Esophagus (tissue), 2 donors: ENCODE measurements around the gene ELMO1. TPM values are rescaled to one million over a fixed set of nuclear protein-coding genes. Genes with fewer than 3 reads are reported as not detected.

Source experiments
- H3K27ac ChIP-seq, 2 donors: one replicate each; pipeline ENCODE4 v1.5.1; 2013; ENCODE audit warnings: low read depth in 2 of 2, mild to moderate bottlenecking in 2 of 2, inconsistent platforms in 1 of 2, low read length in 1 of 2, moderate library complexity in 1 of 2
- H3K27me3 ChIP-seq, 2 donors: one replicate each; pipeline ENCODE4 v1.6.1; 2013; ENCODE audit warnings: low read length in 2 of 2, control low read depth in 1 of 2, mild to moderate bottlenecking in 1 of 2; ENCODE audit not compliant: insufficient read depth in 2 of 2, control insufficient read depth in 1 of 2
- H3K36me3 ChIP-seq, 2 donors: one replicate each; pipeline ENCODE4 v1.6.1; 2013; ENCODE audit warnings: low read length in 1 of 2; ENCODE audit not compliant: control insufficient read depth in 2 of 2, insufficient read depth in 2 of 2
- H3K4me1 ChIP-seq, 2 donors: one replicate each; pipeline ENCODE4 v1.6.1; 2013; ENCODE audit warnings: low read length in 1 of 2; ENCODE audit not compliant: control insufficient read depth in 2 of 2, insufficient read depth in 2 of 2
- H3K4me3 ChIP-seq, 2 donors: one replicate each; pipeline ENCODE4 v1.5.1; 2013; ENCODE audit warnings: low read length in 2 of 2, mild to moderate bottlenecking in 2 of 2, low read depth in 1 of 2, moderate library complexity in 1 of 2
- H3K9me3 ChIP-seq, 2 donors: one replicate each; pipeline ENCODE4 v1.6.1; 2013; ENCODE audit warnings: mild to moderate bottlenecking in 2 of 2, low read depth in 1 of 2, low read length in 1 of 2, moderate library complexity in 1 of 2; ENCODE audit not compliant: control insufficient read depth in 2 of 2, insufficient read depth in 1 of 2
- WGBS, 2 donors: extraction: QIAGEN DNeasy Blood & Tissue Kit; methylation state at CpG; one replicate each; pipeline ENCODE4 v1.1.7; 2013; 5-methylcytosine and 5-hydroxymethylcytosine counted together
- polyA plus RNA-seq, 2 donors: library from polyadenylated mRNA; stranded (reverse); fragments of 200-250 nt; gene quantifications; one replicate each; pipeline ENCODE4 v1.2.3, GENCODE V29; 2013
- donor health status: healthy with polysubstance abuse.
- donor health status: Bipolar disorder and iron deficiency.

The ELMO1 gene
- polyA plus RNA-seq, 2 donors, result 1.5 to 2.9 TPM

DNA sequence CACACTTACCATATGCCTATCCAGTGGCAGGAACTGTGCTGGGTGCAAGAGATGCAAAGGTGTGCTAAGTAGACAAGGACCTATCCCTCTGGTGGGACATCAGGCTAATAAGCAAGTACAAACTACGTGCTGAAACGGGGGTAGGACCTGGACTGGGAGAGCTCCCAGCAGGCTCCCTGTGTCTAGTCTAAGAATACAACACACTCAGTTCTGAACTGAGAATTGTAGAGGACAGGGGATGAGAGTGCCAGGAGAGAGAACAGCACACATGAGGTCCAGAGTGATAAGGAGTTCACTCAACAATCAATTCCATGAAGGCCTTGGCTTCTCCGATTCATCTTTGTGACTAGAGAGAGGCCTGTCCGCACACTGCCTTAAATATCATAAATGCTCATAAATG, 253.7 kb downstream of the ELMO1 start:
- no peaks in the 10 kb centered on the region for H3K27me3 ChIP-seq
- WGBS, 2 donors, result 97 to 99% methylated on average over 4 of the region's 4 CpGs
- no peaks in the 10 kb centered on the region for H3K36me3 ChIP-seq
- H3K4me1 ChIP-seq, result no peaks in the 10 kb centered on the region
- H3K4me3 ChIP-seq, result no peak overlapping the region
- no peak overlapping the region for H3K27ac ChIP-seq
- H3K9me3 ChIP-seq, result no peaks in the 10 kb centered on the region

DNA sequence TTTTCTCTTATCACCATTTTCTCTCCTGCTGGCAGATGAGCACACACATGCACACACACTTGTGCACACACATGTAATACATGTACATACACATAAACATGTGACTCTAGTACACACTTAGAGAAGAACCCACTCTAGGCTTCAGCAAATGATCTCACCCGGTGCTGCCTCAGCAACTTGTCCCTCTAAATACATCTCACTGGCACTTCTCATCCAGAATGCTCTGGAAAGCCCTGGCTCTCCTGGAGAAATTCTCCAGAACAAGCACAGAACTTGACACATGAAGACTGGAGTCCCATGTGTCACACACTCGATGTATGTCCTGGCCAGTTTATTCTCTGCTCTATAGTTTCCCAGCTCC, 254.9 kb downstream of the ELMO1 start:
- Histone ChIP-seq H3K9me3 (no peaks in the 10 kb centered on the region), H3K36me3 (no peaks in the 10 kb centered on the region), H3K4me3 (no peak overlapping the region), H3K4me1 (no peaks in the 10 kb centered on the region), H3K27me3 (no peaks in the 10 kb centered on the region), H3K27ac (no peak overlapping the region)
- 81 to 83% methylated on average over 2 of the region's 2 CpGs for WGBS, 2 donors

DNA sequence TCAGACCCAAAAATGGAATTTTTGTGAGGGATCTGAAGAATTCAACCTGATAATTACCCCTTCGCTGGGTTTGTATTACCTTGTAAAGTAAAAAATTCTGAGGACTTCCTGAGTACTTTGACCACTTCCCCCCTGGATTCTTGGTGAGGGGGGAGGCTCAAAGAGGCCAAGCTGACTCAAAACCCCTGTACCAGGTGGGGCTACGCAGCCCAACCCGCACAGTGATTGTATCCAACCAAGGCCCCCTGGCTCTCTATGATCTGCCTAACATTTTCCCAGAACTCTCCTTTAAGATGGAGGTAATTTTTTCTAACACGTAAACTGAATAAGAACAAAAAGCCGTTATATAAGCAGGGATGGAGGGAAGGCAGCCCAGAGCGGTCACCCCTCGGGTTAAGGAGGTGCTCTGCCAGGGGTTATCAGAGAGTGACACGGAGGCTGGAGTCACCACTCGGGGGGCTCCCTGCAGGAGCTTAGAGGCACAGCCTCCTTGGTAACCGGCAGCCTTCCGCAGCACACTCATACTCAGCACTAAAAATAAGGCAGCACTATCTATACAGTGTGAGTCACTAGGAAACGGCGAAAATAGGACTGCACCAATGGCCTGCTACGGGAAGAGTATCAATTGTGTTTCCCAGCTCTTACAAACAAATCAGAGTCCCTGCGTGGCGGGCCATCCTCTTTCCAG, 255.4 kb downstream of the ELMO1 start:
- Histone ChIP-seq H3K4me1 (no peaks in the 10 kb centered on the region), H3K27me3 (no peaks in the 10 kb centered on the region)
- WGBS, 2 donors, result 87 to 88% methylated on average over 16 of the region's 16 CpGs

DNA sequence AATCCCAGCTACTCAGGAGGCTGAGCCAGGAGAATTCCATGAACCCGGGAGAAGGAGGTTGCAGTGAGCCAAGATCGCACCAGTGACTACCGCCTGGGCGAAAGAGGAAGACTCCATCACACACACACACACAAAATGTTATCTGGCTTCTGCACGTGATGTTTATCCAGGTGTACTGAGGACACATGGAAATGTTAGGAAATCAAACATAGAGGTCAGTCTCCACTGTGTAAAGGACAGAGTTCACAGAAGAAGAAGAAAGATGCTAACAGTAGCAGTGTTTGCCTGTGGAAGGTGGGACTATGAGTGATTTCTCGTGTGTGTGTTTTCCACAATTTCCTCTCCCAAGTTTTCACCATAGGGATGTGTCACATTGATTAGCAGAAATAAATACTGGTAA, 256.9 kb downstream of the ELMO1 start:
- Histone ChIP-seq H3K36me3 (no peaks in the 10 kb centered on the region), H3K4me1 (no peaks in the 10 kb centered on the region), H3K9me3 (no peaks in the 10 kb centered on the region), H3K27me3 (no peaks in the 10 kb centered on the region), H3K27ac (no peak overlapping the region), H3K4me3 (no peak overlapping the region)
- WGBS, 2 donors, result 80 to 93% methylated on average over 6 of the region's 6 CpGs

More for the DNA sequence above, 255.4 kb downstream of the ELMO1 start:
- no peak overlapping the region for H3K27ac ChIP-seq
- H3K9me3 ChIP-seq, result no peaks in the 10 kb centered on the region
- no peaks in the 10 kb centered on the region for H3K36me3 ChIP-seq
- no peak overlapping the region for H3K4me3 ChIP-seq

DNA sequence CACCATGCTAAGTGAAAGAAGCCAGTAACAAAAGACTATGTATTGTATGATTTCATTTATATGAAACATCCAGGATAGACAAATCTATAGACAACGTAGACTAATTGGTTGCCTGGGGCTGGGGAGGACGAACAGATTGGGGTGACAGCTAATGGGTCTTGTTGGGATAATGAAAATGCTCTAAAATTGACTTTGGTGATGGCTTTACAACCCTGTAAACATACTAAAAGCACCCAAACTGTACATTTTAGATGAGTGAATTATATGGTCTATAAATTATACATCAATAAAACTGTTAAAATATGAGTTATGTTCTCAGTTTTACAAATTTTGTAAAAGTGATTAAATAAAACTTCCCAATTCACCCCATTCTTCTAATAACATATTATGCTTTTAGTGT, 261.5 kb downstream of the ELMO1 start:
- Histone ChIP-seq H3K27me3 (no peaks in the 10 kb centered on the region), H3K27ac (no peak overlapping the region), H3K4me3 (no peak overlapping the region), H3K9me3 (no peaks in the 10 kb centered on the region), H3K4me1 (no peaks in the 10 kb centered on the region), H3K36me3 (no peaks in the 10 kb centered on the region)
- 30 to 69% methylated on average over 2 of the region's 2 CpGs for WGBS, 2 donors

DNA sequence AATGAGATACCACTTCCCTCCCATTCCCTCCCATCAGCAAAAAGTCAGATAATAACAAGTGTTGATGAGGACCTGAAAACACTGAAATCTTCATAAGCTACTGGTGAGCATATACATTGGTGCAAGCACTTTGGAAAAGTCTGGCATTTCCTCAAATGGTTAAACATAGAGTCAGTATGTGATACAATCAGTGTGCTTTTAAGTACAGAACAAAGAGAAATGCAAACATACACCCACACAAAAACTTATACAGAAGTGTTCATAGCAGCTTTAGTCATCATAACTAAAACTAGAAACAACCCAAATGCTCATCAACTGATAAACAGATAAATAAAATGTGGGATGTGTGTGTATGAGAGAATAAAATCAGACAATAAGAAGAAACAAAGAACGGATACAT, 261.9 kb downstream of the ELMO1 start:
- 79 to 83% methylated on average over 1 of the region's 1 CpG for WGBS, 2 donors
- no peak overlapping the region for H3K4me3 ChIP-seq
- H3K36me3 ChIP-seq, result no peaks in the 10 kb centered on the region
- no peak overlapping the region for H3K27ac ChIP-seq
- H3K9me3 ChIP-seq, result no peaks in the 10 kb centered on the region
- no peaks in the 10 kb centered on the region for H3K27me3 ChIP-seq
- no peaks in the 10 kb centered on the region for H3K4me1 ChIP-seq

DNA sequence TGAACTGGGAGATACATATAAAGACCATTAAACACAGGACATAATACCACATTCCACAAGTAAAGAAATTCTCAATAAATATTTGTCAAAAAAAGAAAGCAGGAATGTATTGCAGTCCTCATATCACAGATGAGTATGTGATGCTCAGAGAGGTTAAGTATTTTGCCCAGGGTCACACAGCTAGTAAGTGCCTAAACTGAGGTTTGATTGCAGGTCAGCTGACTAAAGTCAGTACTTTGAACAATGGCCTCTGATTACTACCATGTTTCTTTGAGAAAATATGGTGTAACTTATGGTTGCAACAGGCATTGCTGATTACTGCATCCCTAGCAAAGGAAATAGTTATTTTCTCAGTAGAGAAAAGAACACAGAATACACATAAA, 267.1 kb downstream of the ELMO1 start:
- Histone ChIP-seq H3K4me3 (no peak overlapping the region), H3K27ac (no peak overlapping the region), H3K36me3 (no peaks in the 10 kb centered on the region), H3K4me1 (no peaks in the 10 kb centered on the region), H3K27me3 (no peaks in the 10 kb centered on the region), H3K9me3 (no peaks in the 10 kb centered on the region)

DNA sequence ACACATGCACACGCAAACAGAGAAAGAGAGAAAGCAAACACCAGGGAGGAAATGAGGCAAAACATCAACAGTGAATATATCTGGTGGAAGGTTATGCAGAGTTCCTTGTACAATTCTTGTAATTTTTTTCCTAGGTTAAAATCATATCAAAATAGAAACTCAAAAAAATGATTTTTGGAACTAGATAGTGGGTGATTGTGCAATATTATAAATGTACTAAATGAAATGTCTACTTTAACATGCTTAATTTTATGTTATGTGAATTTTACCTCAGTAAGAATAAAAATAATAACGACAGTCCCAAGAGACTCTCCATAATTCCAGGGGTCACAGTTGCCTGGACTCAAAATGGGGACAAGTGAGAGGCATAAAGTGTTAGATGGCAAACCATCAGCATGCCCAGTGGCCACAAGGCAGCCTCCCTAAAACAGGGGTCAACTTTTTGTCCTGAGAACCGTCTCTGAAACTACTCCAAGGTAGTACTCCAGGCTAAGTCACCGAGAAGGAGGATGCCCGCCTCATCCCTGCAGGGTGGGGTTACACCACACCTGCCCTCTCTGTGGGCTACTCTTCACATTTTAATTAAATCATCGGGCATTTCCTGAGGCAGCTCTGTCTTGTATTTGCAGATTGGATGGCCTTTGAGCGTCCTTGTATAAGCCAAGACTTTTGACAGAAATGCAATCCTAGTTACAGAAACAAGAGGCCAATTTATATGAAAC, 267.7 kb downstream of the ELMO1 start:
- Histone ChIP-seq H3K4me3 (no peak overlapping the region), H3K27me3 (no peaks in the 10 kb centered on the region), H3K4me1 (no peaks in the 10 kb centered on the region), H3K36me3 (no peaks in the 10 kb centered on the region), H3K27ac (no peak overlapping the region), H3K9me3 (no peaks in the 10 kb centered on the region)
- WGBS, 2 donors, result 76 to 84% methylated on average over 7 of the region's 7 CpGs

DNA sequence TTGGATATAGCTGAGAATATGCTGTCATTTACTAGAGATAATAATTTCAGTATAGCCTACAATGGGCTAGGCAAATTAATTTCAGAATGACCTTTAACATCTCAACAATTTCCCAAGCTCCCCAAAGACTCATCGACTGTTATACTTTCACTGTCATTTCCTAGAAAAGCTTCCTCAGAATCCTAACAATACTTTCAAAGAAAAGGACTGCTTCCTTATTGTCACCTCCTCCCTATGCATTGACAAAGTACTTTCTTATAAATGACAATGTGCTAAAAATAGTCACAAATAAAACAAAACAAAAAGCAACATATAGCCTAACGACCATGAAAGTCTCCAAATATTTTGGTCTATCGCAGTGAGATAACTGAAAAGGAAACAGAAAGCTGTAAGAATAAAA, 272.6 kb downstream of the ELMO1 start:
- Histone ChIP-seq H3K9me3 (no peaks in the 10 kb centered on the region), H3K4me3 (no peak overlapping the region), H3K27me3 (no peaks in the 10 kb centered on the region), H3K4me1 (no peaks in the 10 kb centered on the region), H3K36me3 (no peaks in the 10 kb centered on the region), H3K27ac (no peak overlapping the region)
- WGBS, 2 donors, result 72 to 77% methylated on average over 3 of the region's 3 CpGs

DNA sequence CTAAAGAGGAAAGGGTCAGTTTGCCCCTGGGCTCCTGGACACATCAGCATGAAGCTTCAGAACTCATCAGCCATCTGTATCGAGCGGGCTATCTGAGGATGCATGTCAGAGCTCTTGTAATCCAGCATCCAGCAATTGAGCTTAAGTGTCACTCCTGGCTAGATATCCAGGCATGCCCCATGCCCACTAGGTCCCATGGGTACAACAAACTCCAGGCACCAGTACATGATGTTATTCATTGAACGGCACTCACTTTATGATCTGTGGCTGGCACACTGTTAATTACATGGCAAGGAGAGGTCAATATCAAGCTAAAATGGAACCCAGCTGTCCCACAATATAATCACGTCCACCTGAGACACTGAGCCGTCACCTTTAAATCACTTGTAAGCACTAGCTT, 274.2 kb downstream of the ELMO1 start:
- H3K9me3 ChIP-seq, result no peaks in the 10 kb centered on the region
- no peaks in the 10 kb centered on the region for H3K36me3 ChIP-seq
- H3K27ac ChIP-seq, result no peak overlapping the region
- no peaks in the 10 kb centered on the region for H3K27me3 ChIP-seq
- H3K4me1 ChIP-seq, result no peaks in the 10 kb centered on the region
- WGBS, 2 donors, result 93 to 97% methylated on average over 5 of the region's 5 CpGs
- no peak overlapping the region for H3K4me3 ChIP-seq
